ENCODE measurements around the gene KCNIP4. TPM values are rescaled to one million over a fixed set of nuclear protein-coding genes. Genes with fewer than 3 reads are reported as not detected.

Gene KCNIP4
- total and polyA plus RNA-seq, 9 of the 15 experiments (the other 6 are each of a cell fraction or from before 2014, with no cell fraction given): 0.25 to 0.41 TPM; not detected in 7

DNA sequence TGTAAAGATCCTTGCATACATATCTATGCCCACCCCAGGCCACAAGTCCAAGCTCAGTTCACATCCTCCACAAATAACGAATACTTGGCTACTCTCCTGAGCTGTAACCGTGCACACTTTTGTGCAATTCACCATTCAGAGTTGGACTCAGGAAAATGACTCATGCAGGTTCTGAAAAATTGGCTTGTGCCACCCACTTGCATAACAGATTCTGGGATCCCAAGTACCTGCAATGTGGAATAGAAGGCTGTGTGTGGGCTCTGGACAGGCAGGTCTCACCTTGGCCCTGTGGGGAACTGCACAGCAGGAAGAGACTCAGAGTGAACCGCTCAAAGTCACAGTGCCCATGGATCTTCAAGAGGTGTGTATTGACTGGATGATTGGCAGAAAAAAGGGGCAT lies 745.6 kb downstream of the KCNIP4 start:
- in situ Hi-C loops (cut with MboI) (no loop called here), intact Hi-C loops (cut with micrococcal nuclease) (no loop called here)
- no TSS peak for BruUV-seq (replicated peaks)
- ChIA-PET POLR2A (no interaction called here), CTCF (ENCODE audit: low intra/inter-chr PET ratio) (no interaction called here)
- no peak overlapping the region for H2AFZ ChIP-seq (ENCODE audit: low read depth, low read length)
- no peak for ATAC-seq
- H3K4me2 ChIP-seq (ENCODE audit: insufficient read depth, low read length): no peak overlapping the region
- no peaks in the 10 kb centered on the region for H3K9me3 ChIP-seq (replicated peaks; ENCODE audit: control insufficient read depth, insufficient read depth, low read depth, low read length)
- no peak overlapping the region for H3K27ac ChIP-seq (ENCODE audit: extremely low read depth, low read depth, low read length)
- H4K20me1 ChIP-seq (replicated peaks; ENCODE audit: control insufficient read depth, insufficient read depth, low read length): no peaks in the 10 kb centered on the region
- H3K79me2 ChIP-seq (ENCODE audit: control insufficient read depth, insufficient read depth, low read length): no peaks in the 10 kb centered on the region
- FAIRE-seq: no peak
- no peak for DNase-seq (ENCODE audit: extremely low read depth in 1 of 4, low spot score in 3 of 4)
- no peak overlapping the region for H3K4me3 ChIP-seq
- H3K9me1 ChIP-seq (ENCODE audit: control insufficient read depth, insufficient read depth, low read length): no peaks in the 10 kb centered on the region
- no peaks in the 10 kb centered on the region for H3K36me3 ChIP-seq (ENCODE audit: control insufficient read depth, insufficient read depth, low read length)
- no peaks in the 10 kb centered on the region for H3K4me1 ChIP-seq (replicated peaks in 1 of 2; ENCODE audit: control insufficient read depth in 2 of 2, insufficient read depth in 2 of 2, low read length in 2 of 2)
- TF ChIP-seq ZNF3 (CRISPR knock-in tag; IDR thresholded peaks at IDR 0.05) (no peak), CBFA2T2 (conservative IDR thresholded peaks at IDR 0.05) (no peak), ESRRB (CRISPR knock-in tag; IDR thresholded peaks at IDR 0.05; ENCODE audit: borderline replicate concordance) (no peak), MXI1 (IDR thresholded peaks at IDR 0.05; ENCODE audit: low read depth, low read length) (no peak), EZH2 (IDR thresholded peaks at IDR 0.05; ENCODE audit: borderline replicate concordance, low read depth, low read length) (no peak), DPF2 (IDR thresholded peaks at IDR 0.05) (no peak), ZNF253 (CRISPR knock-in tag; conservative IDR thresholded peaks at IDR 0.05) (no peak), HDAC3 (IDR thresholded peaks at IDR 0.05; ENCODE audit: borderline replicate concordance, partially characterized antibody) (no peak), ZNF507 (tag; conservative IDR thresholded peaks at IDR 0.05) (no peak), ETV5 (CRISPR knock-in tag; IDR thresholded peaks at IDR 0.05; ENCODE audit: low read depth) (no peak), ZNF124 (CRISPR knock-in tag; IDR thresholded peaks at IDR 0.05) (no peak), ZNF134 (CRISPR knock-in tag; conservative IDR thresholded peaks at IDR 0.05) (no peak), ZNF699 (CRISPR knock-in tag; IDR thresholded peaks at IDR 0.05; ENCODE audit: insufficient replicate concordance) (no peak), ZNF77 (CRISPR knock-in tag; IDR thresholded peaks at IDR 0.05) (no peak), PHF8 (IDR thresholded peaks at IDR 0.05; ENCODE audit: borderline replicate concordance, low read length) (no peak), ZNF766 (CRISPR knock-in tag; conservative IDR thresholded peaks at IDR 0.05) (no peak), SNIP1 (IDR thresholded peaks at IDR 0.05; ENCODE audit: low read depth) (no peak), RUNX1 (IDR thresholded peaks at IDR 0.05; ENCODE audit: low read depth) (no peak)
- TF ChIP-seq, protein P1, sequence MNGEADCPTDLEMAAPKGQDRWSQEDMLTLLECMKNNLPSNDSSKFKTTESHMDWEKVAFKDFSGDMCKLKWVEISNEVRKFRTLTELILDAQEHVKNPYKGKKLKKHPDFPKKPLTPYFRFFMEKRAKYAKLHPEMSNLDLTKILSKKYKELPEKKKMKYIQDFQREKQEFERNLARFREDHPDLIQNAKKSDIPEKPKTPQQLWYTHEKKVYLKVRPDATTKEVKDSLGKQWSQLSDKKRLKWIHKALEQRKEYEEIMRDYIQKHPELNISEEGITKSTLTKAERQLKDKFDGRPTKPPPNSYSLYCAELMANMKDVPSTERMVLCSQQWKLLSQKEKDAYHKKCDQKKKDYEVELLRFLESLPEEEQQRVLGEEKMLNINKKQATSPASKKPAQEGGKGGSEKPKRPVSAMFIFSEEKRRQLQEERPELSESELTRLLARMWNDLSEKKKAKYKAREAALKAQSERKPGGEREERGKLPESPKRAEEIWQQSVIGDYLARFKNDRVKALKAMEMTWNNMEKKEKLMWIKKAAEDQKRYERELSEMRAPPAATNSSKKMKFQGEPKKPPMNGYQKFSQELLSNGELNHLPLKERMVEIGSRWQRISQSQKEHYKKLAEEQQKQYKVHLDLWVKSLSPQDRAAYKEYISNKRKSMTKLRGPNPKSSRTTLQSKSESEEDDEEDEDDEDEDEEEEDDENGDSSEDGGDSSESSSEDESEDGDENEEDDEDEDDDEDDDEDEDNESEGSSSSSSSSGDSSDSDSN (IDR thresholded peaks at IDR 0.05; ENCODE audit: borderline replicate concordance in 1 of 2, low read depth in 2 of 2, low read length in 2 of 2): no peak
- TF ChIP-seq, protein P2, sequence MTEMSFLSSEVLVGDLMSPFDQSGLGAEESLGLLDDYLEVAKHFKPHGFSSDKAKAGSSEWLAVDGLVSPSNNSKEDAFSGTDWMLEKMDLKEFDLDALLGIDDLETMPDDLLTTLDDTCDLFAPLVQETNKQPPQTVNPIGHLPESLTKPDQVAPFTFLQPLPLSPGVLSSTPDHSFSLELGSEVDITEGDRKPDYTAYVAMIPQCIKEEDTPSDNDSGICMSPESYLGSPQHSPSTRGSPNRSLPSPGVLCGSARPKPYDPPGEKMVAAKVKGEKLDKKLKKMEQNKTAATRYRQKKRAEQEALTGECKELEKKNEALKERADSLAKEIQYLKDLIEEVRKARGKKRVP (CRISPR knock-in tag; IDR thresholded peaks at IDR 0.05): no peak
- no peaks in the 10 kb centered on the region for H3K27me3 ChIP-seq (ENCODE audit: control insufficient read depth in 2 of 2, insufficient read depth in 2 of 2, low read length in 2 of 2)
- H3K9ac ChIP-seq (ENCODE audit: insufficient read depth in 1 of 2, low read depth in 2 of 2, low read length in 2 of 2): no peak overlapping the region
- 0% methylated on average over 3 of the region's 3 CpGs for WGBS (ENCODE audit: insufficient coverage, low coverage, missing lambda C conversion rate)
